ENCODE results near the gene TAS2R1.

DNA sequence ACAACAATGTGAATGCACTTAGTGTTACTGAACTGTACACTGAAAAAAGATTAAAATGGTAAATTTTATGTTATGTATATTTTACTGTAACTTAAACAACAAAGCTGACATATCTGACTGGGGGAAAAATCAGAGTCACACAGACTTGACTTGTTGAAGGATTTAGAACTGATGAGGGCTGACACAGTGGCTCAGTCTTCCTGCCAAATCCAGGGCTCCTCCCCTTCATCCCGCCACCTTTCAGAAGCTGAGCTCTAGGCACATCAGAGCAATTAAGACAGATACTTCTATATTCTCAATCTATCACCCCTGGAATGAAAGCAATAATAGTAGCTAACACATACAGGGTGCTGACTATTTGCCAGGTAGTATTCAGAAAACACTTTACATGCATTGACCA is 27.7 kb upstream of the TAS2R1 start:
- TF ChIP-seq, protein P1, sequence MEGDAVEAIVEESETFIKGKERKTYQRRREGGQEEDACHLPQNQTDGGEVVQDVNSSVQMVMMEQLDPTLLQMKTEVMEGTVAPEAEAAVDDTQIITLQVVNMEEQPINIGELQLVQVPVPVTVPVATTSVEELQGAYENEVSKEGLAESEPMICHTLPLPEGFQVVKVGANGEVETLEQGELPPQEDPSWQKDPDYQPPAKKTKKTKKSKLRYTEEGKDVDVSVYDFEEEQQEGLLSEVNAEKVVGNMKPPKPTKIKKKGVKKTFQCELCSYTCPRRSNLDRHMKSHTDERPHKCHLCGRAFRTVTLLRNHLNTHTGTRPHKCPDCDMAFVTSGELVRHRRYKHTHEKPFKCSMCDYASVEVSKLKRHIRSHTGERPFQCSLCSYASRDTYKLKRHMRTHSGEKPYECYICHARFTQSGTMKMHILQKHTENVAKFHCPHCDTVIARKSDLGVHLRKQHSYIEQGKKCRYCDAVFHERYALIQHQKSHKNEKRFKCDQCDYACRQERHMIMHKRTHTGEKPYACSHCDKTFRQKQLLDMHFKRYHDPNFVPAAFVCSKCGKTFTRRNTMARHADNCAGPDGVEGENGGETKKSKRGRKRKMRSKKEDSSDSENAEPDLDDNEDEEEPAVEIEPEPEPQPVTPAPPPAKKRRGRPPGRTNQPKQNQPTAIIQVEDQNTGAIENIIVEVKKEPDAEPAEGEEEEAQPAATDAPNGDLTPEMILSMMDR (conservative IDR thresholded peaks at IDR 0.05) = no peak
- no peak for TF ChIP-seq ZFX (IDR thresholded peaks at IDR 0.05)

Measured in C4-2B (cell line).